Calu3 (cell line): ENCODE results near the gene ABCA5. TPM values are rescaled to one million over a fixed set of nuclear protein-coding genes. Genes with fewer than 3 reads are reported as not detected.

Experiments used
- BruUV-seq: library from RNA; stranded (reverse); fragments of 400-500 nt; replicated peaks from 2 replicates; lab custom pipeline; 2021; lab: Mats Ljungman, UMichigan
- CTCF ChIA-PET: fragments of 300-600 bp; sonication (Branson Sonifier 250); formaldehyde crosslinking; loops from one replicate; lab custom pipeline; 2022; ENCODE audit warnings: antibody characterized with exemption; lab: Charles Lee
- DNase-seq: peaks from one replicate; pipeline ENCODE4 v3.0.0; 2022
- H3K27ac Mint-ChIP-seq: one replicate; pipeline ENCODE4 v1.8.0; 2022; ENCODE audit warnings: mixed read lengths; ENCODE audit not compliant: unreplicated experiment
- H3K27me3 Mint-ChIP-seq: one replicate; pipeline ENCODE4 v1.8.0; 2022; ENCODE audit warnings: mixed read lengths; ENCODE audit not compliant: unreplicated experiment
- H3K36me3 Mint-ChIP-seq: one replicate; pipeline ENCODE4 v1.8.0; 2022; ENCODE audit warnings: mild to moderate bottlenecking, moderate library complexity, mixed read lengths; ENCODE audit not compliant: insufficient read depth, unreplicated experiment
- H3K4me1 Mint-ChIP-seq: one replicate; pipeline ENCODE4 v1.8.0; 2022; ENCODE audit warnings: mild to moderate bottlenecking, low read depth, mixed read lengths; ENCODE audit not compliant: unreplicated experiment
- H3K4me3 Mint-ChIP-seq: one replicate; pipeline ENCODE4 v1.8.0; 2022; ENCODE audit warnings: mild to moderate bottlenecking, low read depth, moderate library complexity, mixed read lengths; ENCODE audit not compliant: unreplicated experiment
- H3K9me3 Mint-ChIP-seq: one replicate; pipeline ENCODE4 v1.8.0; 2022; ENCODE audit warnings: low read depth, mixed read lengths; ENCODE audit not compliant: unreplicated experiment
- CTCF ChIP-seq: fragments of 200-600 bp; IDR thresholded peaks from one replicate; pipeline ENCODE4 v1.8.0; 2022; ENCODE audit warnings: antibody characterized with exemption; ENCODE audit not compliant: unreplicated experiment
- intact Hi-C: fragments of 100-400 bp; cut with micrococcal nuclease; formaldehyde crosslinking; loops from one replicate; pipeline ENCODE4 v1.10.0; 2022; ENCODE audit not compliant: unreplicated experiment
- total RNA-seq: library from RNA; stranded (reverse); gene quantifications from 2 replicates; pipeline ENCODE4 v1.2.3, GENCODE V29; 2022

Gene ABCA5
- total RNA-seq, 1 experiment from 2014 or later = 8.9 TPM

DNA sequence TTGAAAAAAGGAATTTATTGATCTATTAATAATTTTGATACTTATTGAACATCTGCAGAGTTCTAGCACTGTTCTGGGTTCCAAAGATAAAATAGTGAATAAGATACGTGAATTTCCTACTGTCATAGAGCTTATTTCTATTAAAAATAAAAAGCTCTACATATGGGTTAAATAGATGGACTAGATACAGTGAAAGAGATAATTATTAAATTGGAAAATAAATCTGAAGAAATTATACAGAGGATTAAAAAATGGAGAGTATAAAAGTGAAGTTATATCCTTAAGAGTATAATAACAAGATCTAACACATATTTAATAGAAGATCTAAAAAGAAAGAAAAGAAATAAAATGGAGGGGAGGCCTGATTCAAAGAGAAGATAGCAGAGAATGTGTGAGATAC is 10.1 kb upstream of the ABCA5 start:
- intact Hi-C loops = loop anchor here (5.0 to 10.0 kb wide), 3 partner anchors 55 to 1288 kb away; no protein-coding TSS in a partner anchor
- no TSS peak for BruUV-seq
- no peak overlapping the region for H3K4me3 Mint-ChIP-seq
- no peak for TF ChIP-seq CTCF
- H3K9me3 Mint-ChIP-seq = no peaks in the 10 kb centered on the region
- no peaks in the 10 kb centered on the region for H3K36me3 Mint-ChIP-seq
- H3K27me3 Mint-ChIP-seq = no peaks in the 10 kb centered on the region
- CTCF ChIA-PET = interaction anchor here (0.6 kb wide), 1 partner anchor 20 kb away, joined by 4 read pairs; no protein-coding TSS in a partner anchor
- no peaks in the 10 kb centered on the region for H3K4me1 Mint-ChIP-seq
- no peak for DNase-seq
- no peak overlapping the region for H3K27ac Mint-ChIP-seq

DNA sequence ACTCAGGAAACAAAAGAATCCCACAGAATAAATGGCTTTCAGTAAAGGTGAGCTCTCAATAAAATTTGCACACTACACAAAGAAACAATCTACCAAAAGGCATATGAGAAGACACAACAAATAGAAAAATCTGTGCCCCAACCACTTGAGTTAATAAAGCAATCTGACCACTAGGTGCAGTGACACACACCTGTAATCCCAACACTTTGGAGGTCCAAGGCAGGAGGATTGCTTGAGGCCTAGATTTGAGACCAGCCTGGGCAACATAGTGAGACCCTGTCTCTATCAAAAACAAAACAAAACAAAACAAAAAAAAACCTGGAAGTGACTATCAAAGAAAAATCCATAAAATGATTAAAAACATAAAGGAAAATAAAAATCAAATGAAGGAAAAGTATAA is 9.6 kb upstream of the ABCA5 start:
- BruUV-seq = no TSS peak
- H3K27me3 Mint-ChIP-seq = no peaks in the 10 kb centered on the region
- intact Hi-C loops = loop anchor here (5.0 to 10.0 kb wide), 3 partner anchors 56 to 1288 kb away; no protein-coding TSS in a partner anchor
- TF ChIP-seq CTCF = no peak
- H3K4me1 Mint-ChIP-seq = no peaks in the 10 kb centered on the region
- H3K9me3 Mint-ChIP-seq = no peaks in the 10 kb centered on the region
- H3K27ac Mint-ChIP-seq = no peak overlapping the region
- H3K36me3 Mint-ChIP-seq = no peaks in the 10 kb centered on the region
- H3K4me3 Mint-ChIP-seq = no peak overlapping the region
- DNase-seq = no peak
- CTCF ChIA-PET = interaction anchor here (0.6 kb wide), 1 partner anchor 20 kb away, joined by 4 read pairs; no protein-coding TSS in a partner anchor

DNA sequence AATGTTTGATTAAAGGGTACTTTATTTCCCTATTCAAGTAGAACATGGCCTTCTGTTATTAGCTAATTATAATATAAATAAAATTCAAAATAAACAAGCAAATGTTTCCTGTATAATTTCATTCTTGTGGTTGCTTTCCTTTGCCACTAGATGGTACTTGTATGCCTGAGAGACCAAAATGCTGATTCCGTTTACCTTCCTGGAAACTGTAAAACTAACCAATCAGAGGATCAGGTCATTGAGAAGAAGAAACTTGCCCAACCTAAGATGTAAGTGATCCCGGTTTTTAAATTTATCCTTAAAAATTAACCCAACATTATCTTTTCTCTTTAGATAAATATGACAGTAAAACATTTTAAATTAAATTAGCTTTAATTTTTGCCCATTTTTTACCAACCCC is 8.1 kb upstream of the ABCA5 start:
- Mint-ChIP-seq H3K27me3 (no peaks in the 10 kb centered on the region), H3K4me1 (no peaks in the 10 kb centered on the region), H3K9me3 (no peaks in the 10 kb centered on the region), H3K4me3 (no peak overlapping the region), H3K27ac (peak overlapping the region; percentile 10), H3K36me3 (no peaks in the 10 kb centered on the region)
- BruUV-seq = no TSS peak
- TF ChIP-seq CTCF = no peak
- CTCF ChIA-PET = interaction anchor here (1.0 to 1.3 kb wide), 3 partner anchors 60 to 188 kb away, joined by 3 to 10 read pairs (median 4); no protein-coding TSS in a partner anchor
- no peak for DNase-seq
- intact Hi-C loops = loop anchor here (1.0 to 10.0 kb wide), 4 partner anchors 57 to 1290 kb away; no protein-coding TSS in a partner anchor

- no peak for TF ChIP-seq CTCF
Observed at GRCh38 chr17:69333561-69333960, 6.6 kb upstream of the ABCA5 start.

More at GRCh38 chr17:69333561-69333960, 6.6 kb upstream of the ABCA5 start:
- CTCF ChIA-PET = no interaction called here
- Mint-ChIP-seq H3K27ac (no peak overlapping the region), H3K4me1 (no peaks in the 10 kb centered on the region), H3K27me3 (no peaks in the 10 kb centered on the region), H3K4me3 (no peak overlapping the region), H3K9me3 (no peaks in the 10 kb centered on the region), H3K36me3 (no peaks in the 10 kb centered on the region)
- BruUV-seq = no TSS peak
- intact Hi-C loops = loop anchor here (10.0 kb wide), 1 partner anchor 1291 kb away; no protein-coding TSS in a partner anchor
- DNase-seq = no peak
